Esophagus muscularis mucosa (tissue), 3 donors: ENCODE measurements around the gene THBS2.
"Not testable (repeated sequence)": the region's sequence is repeated elsewhere in the genome, so short reads cannot be mapped to it uniquely, and the experiment has no call there.

ENCODE experiments used
- POLR2AphosphoS5 ChIP-seq, 2 donors: sonication (generic); formaldehyde crosslinking; IDR thresholded peaks; one replicate each; pipeline ENCODE4 v1.6.1; 2017; ENCODE audit warnings: antibody characterized with exemption in 2 of 2
- TF ChIP-seq, protein P1 (sequence below), 3 experiments: fragments of 200-600 bp in 2 of 3; fragments of 450-650 bp in 1 of 3; sonication (generic) in 2 of 3; IDR thresholded peaks; one replicate each; pipeline ENCODE4 v1.5.1; 2017 to 2019; ENCODE audit warnings: antibody characterized with exemption in 3 of 3, mild to moderate bottlenecking in 2 of 3, moderate library complexity in 1 of 3

DNA sequence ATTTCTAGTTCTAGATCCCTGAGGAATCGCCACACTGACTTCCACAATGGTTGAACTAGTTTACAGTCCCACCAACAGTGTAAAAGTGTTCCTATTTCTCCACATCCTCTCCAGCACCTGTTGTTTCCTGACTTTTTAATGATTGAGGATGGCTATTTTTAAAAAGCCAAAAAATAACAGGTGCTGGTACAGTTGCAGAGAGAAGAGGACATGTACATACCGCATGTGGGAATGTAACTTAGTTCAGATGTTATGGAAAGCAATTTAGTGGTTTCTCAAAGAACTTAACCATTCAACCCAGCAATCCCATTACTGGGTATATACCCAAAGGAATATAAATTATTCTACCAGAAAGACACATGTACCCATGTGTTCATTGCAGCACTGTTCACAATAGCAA is 57.4 kb downstream of the THBS2 start:
- not testable (repeated sequence) for TF ChIP-seq POLR2AphosphoS5 (IDR thresholded peaks at IDR 0.05)
- TF ChIP-seq, protein P1, sequence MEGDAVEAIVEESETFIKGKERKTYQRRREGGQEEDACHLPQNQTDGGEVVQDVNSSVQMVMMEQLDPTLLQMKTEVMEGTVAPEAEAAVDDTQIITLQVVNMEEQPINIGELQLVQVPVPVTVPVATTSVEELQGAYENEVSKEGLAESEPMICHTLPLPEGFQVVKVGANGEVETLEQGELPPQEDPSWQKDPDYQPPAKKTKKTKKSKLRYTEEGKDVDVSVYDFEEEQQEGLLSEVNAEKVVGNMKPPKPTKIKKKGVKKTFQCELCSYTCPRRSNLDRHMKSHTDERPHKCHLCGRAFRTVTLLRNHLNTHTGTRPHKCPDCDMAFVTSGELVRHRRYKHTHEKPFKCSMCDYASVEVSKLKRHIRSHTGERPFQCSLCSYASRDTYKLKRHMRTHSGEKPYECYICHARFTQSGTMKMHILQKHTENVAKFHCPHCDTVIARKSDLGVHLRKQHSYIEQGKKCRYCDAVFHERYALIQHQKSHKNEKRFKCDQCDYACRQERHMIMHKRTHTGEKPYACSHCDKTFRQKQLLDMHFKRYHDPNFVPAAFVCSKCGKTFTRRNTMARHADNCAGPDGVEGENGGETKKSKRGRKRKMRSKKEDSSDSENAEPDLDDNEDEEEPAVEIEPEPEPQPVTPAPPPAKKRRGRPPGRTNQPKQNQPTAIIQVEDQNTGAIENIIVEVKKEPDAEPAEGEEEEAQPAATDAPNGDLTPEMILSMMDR (IDR thresholded peaks at IDR 0.05) = not testable (repeated sequence)
